C4-2B (cell line): ENCODE data around the gene EGLN1.

Experiments used
- ZFX ChIP-seq: fragments of 450-650 bp; IDR thresholded peaks from 2 replicates; pipeline ENCODE4 v1.6.1; 2017
- TF ChIP-seq, protein P1 (sequence below): fragments of 450-650 bp; conservative IDR thresholded peaks from 2 replicates; pipeline ENCODE4 v1.5.1; 2017; ENCODE audit warnings: mild to moderate bottlenecking

GRCh38 chr1:231374394-231374793 lies 47.7 kb downstream of the EGLN1 start:
- TF ChIP-seq, protein P1, sequence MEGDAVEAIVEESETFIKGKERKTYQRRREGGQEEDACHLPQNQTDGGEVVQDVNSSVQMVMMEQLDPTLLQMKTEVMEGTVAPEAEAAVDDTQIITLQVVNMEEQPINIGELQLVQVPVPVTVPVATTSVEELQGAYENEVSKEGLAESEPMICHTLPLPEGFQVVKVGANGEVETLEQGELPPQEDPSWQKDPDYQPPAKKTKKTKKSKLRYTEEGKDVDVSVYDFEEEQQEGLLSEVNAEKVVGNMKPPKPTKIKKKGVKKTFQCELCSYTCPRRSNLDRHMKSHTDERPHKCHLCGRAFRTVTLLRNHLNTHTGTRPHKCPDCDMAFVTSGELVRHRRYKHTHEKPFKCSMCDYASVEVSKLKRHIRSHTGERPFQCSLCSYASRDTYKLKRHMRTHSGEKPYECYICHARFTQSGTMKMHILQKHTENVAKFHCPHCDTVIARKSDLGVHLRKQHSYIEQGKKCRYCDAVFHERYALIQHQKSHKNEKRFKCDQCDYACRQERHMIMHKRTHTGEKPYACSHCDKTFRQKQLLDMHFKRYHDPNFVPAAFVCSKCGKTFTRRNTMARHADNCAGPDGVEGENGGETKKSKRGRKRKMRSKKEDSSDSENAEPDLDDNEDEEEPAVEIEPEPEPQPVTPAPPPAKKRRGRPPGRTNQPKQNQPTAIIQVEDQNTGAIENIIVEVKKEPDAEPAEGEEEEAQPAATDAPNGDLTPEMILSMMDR, result no peak
- TF ChIP-seq ZFX, result no peak
